Lung (tissue), 12 donors: Measurements from ENCODE around the gene CYP27C1. TPM values are rescaled to one million over a fixed set of nuclear protein-coding genes. Genes with fewer than 3 reads are reported as not detected.

Source experiments
- ATAC-seq: fragments of 200-7000 bp; cut with Tn5 transposase; one replicate; pipeline ENCODE4 v1.9.1; 2020; ENCODE audit warnings: moderate number of reproducible peaks; ENCODE audit not compliant: insufficient read depth, low FRiP score
- DNase-seq, 3 donors: peaks; one replicate each; pipeline ENCODE4 v3.0.0-alpha.2; 2013 to 2017
- H3K27ac ChIP-seq, 2 donors: one replicate each; pipeline ENCODE4 v1.5.1; 2013; ENCODE audit warnings: mild to moderate bottlenecking in 2 of 2, moderate library complexity in 2 of 2, control low read depth in 1 of 2, inconsistent platforms in 1 of 2, low read depth in 1 of 2, low read length in 1 of 2
- H3K27me3 ChIP-seq, 3 donors: one replicate each; pipeline ENCODE4 v1.5.1; 2013; ENCODE audit warnings: low read length in 2 of 3; ENCODE audit not compliant: control insufficient read depth in 3 of 3, insufficient read depth in 3 of 3
- H3K36me3 ChIP-seq, 4 donors: one replicate each; pipeline ENCODE4 v1.5.1; 2013; ENCODE audit warnings: low read length in 4 of 4, mild to moderate bottlenecking in 1 of 4, moderate library complexity in 1 of 4; ENCODE audit not compliant: control insufficient read depth in 4 of 4, insufficient read depth in 4 of 4
- H3K4me1 ChIP-seq, 5 donors: one replicate each; pipeline ENCODE4 v1.5.1; 2013; ENCODE audit warnings: low read length in 5 of 5, mild to moderate bottlenecking in 2 of 5, moderate library complexity in 1 of 5; ENCODE audit not compliant: control insufficient read depth in 5 of 5, insufficient read depth in 5 of 5
- H3K4me3 ChIP-seq: one replicate; pipeline ENCODE4 v1.5.1; 2013; ENCODE audit warnings: mild to moderate bottlenecking, control low read depth, moderate library complexity
- H3K9ac ChIP-seq, 2 donors: one replicate each; pipeline ENCODE4 v1.5.1; 2013; ENCODE audit warnings: low read length in 2 of 2, control low read depth in 1 of 2; ENCODE audit not compliant: insufficient read depth in 1 of 2
- H3K9me3 ChIP-seq, 4 donors: one replicate each; pipeline ENCODE4 v1.5.1; 2013; ENCODE audit warnings: low read length in 3 of 4, mild to moderate bottlenecking in 1 of 4, moderate library complexity in 1 of 4; ENCODE audit not compliant: control insufficient read depth in 4 of 4, insufficient read depth in 3 of 4
- CTCF ChIP-seq: IDR thresholded peaks from 2 replicates; pipeline ENCODE4 v1.5.1; 2012; ENCODE audit warnings: mild to moderate bottlenecking; ENCODE audit errors: control extremely low read depth, extremely low read depth
- WGBS, 2 donors: extraction: QIAGEN DNeasy Blood & Tissue Kit; methylation state at CpG; one replicate each; pipeline ENCODE4 v1.1.7; 2013; 5-methylcytosine and 5-hydroxymethylcytosine counted together
- polyA plus RNA-seq, 2 donors: library from polyadenylated mRNA; stranded (reverse); fragments of 200-250 nt; gene quantifications; one replicate each; pipeline ENCODE4 v1.2.1, GENCODE V29; 2013
- total RNA-seq, 2 donors: library from RNA; depleted of rRNA in 1 of 2; stranded (reverse); fragments of >200 nt in 1 of 2; gene quantifications; one replicate each; pipeline ENCODE4 v1.2.1, GENCODE V29; 2014 to 2021
- donor health status: control.
- donor health status: control.
- donor health status: Bipolar disorder and iron deficiency.
- donor health status: healthy.
- donor health status: DM: yes; HTN: yes; CAD: no.

Gene CYP27C1
- total and polyA plus RNA-seq, 4 donors: 0.04 to 2.9 (median 0.07) TPM

GRCh38 chr2:127155947-127156346 is 64.2 kb downstream of the CYP27C1 start:
- 48 to 61% methylated on average over 2 of the region's 2 CpGs for WGBS, 2 donors
- peak; percentile 66 to 89 (median 77) for DNase-seq

GRCh38 chr2:127155028-127155581 is 65.0 kb downstream of the CYP27C1 start:
- Histone ChIP-seq H3K4me3 (no peak overlapping the region), H3K9ac (no peak overlapping the region), H3K36me3 (no peaks in the 10 kb centered on the region), H3K9me3 (peaks cover 0 to 5% (median 0%) of the 10 kb centered on the region in 4 donors), H3K27ac (no peak overlapping the region), H3K4me1 (peaks cover 0 to 45% (median 13%) of the 10 kb centered on the region in 5 donors), H3K27me3 (no peaks in the 10 kb centered on the region)
- 81 to 90% methylated on average over 7 of the region's 7 CpGs for WGBS, 2 donors
- no peak for TF ChIP-seq CTCF
- peak; percentile 61 to 90 (median 87) for DNase-seq
- ATAC-seq: no peak

More at GRCh38 chr2:127155947-127156346, 64.2 kb downstream of the CYP27C1 start:
- Histone ChIP-seq H3K27ac (no peak overlapping the region), H3K36me3 (no peaks in the 10 kb centered on the region), H3K27me3 (no peaks in the 10 kb centered on the region), H3K9ac (no peak overlapping the region), H3K4me1 (peaks cover 0 to 45% (median 13%) of the 10 kb centered on the region in 5 donors), H3K9me3 (peaks cover 0 to 5% (median 0%) of the 10 kb centered on the region in 4 donors), H3K4me3 (no peak overlapping the region)
- peak; percentile 42 for ATAC-seq
- no peak for TF ChIP-seq CTCF

GRCh38 chr2:127154396-127154795 is 65.7 kb downstream of the CYP27C1 start:
- H3K9ac ChIP-seq: no peak overlapping the region
- peaks cover 0 to 5% (median 0%) of the 10 kb centered on the region in 4 donors for H3K9me3 ChIP-seq
- no peaks in the 10 kb centered on the region for H3K27me3 ChIP-seq
- H3K4me1 ChIP-seq: peaks cover 0 to 45% (median 13%) of the 10 kb centered on the region in 5 donors
- no peak overlapping the region for H3K27ac ChIP-seq
- ATAC-seq: no peak
- no peak overlapping the region for H3K4me3 ChIP-seq
- no peak for TF ChIP-seq CTCF
- DNase-seq: no peak
- 90% methylated on average over 4 of the region's 4 CpGs for WGBS, 2 donors
- H3K36me3 ChIP-seq: no peaks in the 10 kb centered on the region
